GM18511 (cell line): ENCODE data around the gene DIDO1.

ENCODE experiments used
- ATAC-seq: cut with Tn5 transposase; IDR thresholded peaks from one replicate; pipeline ENCODE4 v1.9.1; 2021; ENCODE audit warnings: mild to moderate bottlenecking, moderate library complexity; ENCODE audit not compliant: unreplicated experiment

DIDO1 gene

GRCh38 chr20:62914436-62914835 lies 11.9 kb downstream of the DIDO1 start:
- no peak for ATAC-seq

GRCh38 chr20:62913043-62913630 lies 13.2 kb downstream of the DIDO1 start:
- no peak for ATAC-seq

- ATAC-seq: no peak
These were observed 14.5 kb downstream of the DIDO1 start for GRCh38 chr20:62911701-62912280.

- no peak for ATAC-seq
These were observed 15.4 kb downstream of the DIDO1 start for GRCh38 chr20:62910777-62911497.

GRCh38 chr20:62910217-62910766 lies 16.0 kb downstream of the DIDO1 start:
- ATAC-seq: no peak

GRCh38 chr20:62908971-62909791 lies 17.1 kb downstream of the DIDO1 start:
- ATAC-seq: no peak

GRCh38 chr20:62907384-62908317 lies 18.7 kb downstream of the DIDO1 start:
- ATAC-seq: no peak

GRCh38 chr20:62906647-62907375 lies 19.5 kb downstream of the DIDO1 start:
- ATAC-seq: no peak

- no peak for ATAC-seq
These were observed 20.1 kb downstream of the DIDO1 start for GRCh38 chr20:62906209-62906608.

- no peak for ATAC-seq
These were observed 20.7 kb downstream of the DIDO1 start for GRCh38 chr20:62905536-62906117.

GRCh38 chr20:62902926-62903615 lies 23.2 kb downstream of the DIDO1 start:
- ATAC-seq: no peak

- ATAC-seq: no peak
These were observed 24.4 kb downstream of the DIDO1 start for GRCh38 chr20:62901891-62902290.

- peak; percentile 15 for ATAC-seq
These were observed 25.4 kb downstream of the DIDO1 start for GRCh38 chr20:62900692-62901584.

GRCh38 chr20:62900052-62900691 lies 26.1 kb downstream of the DIDO1 start:
- peak; percentile 79 for ATAC-seq

- peak; percentile 10 for ATAC-seq
These were observed 26.7 kb downstream of the DIDO1 start for GRCh38 chr20:62899633-62900051.

- peak; percentile 58 for ATAC-seq
These were observed 27.2 kb downstream of the DIDO1 start for GRCh38 chr20:62898970-62899632.
